Body of pancreas (tissue), 4 donors: Measurements from ENCODE around the gene CMSS1.

Experiments
- POLR2A ChIP-seq, 3 donors: fragments of 450-650 bp; IDR thresholded peaks; one replicate each; pipeline ENCODE4 v1.6.1; 2016; ENCODE audit warnings: antibody characterized with exemption in 3 of 3, mild to moderate bottlenecking in 2 of 3
- TF ChIP-seq, protein P1 (sequence below), 7 experiments: fragments of 450-650 bp in 4 of 7; fragments of 200-600 bp in 3 of 7; sonication (generic) in 3 of 7; IDR thresholded peaks; one replicate each; pipeline ENCODE4 v1.5.1; 2016 to 2019; ENCODE audit warnings: antibody characterized with exemption in 7 of 7

DNA sequence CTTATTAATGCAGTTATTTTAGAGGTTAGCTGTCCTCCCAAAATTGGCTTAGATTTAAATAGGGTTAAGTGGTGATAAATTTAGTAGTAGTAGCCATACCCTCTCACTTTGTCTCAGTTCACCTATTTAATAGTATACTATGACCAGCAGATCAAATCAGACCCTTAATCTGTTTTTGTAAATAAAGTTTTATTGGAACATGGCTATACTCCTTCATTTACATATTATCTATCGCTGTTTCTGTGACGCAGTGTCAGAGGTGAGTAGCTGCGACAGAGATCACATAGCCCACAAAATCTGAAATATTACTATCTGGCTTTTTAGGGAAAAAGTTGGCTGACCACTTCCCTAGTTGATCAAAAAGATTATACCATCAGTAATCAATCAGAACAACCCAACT is 183.4 kb downstream of the CMSS1 start:
- TF ChIP-seq, protein P1, sequence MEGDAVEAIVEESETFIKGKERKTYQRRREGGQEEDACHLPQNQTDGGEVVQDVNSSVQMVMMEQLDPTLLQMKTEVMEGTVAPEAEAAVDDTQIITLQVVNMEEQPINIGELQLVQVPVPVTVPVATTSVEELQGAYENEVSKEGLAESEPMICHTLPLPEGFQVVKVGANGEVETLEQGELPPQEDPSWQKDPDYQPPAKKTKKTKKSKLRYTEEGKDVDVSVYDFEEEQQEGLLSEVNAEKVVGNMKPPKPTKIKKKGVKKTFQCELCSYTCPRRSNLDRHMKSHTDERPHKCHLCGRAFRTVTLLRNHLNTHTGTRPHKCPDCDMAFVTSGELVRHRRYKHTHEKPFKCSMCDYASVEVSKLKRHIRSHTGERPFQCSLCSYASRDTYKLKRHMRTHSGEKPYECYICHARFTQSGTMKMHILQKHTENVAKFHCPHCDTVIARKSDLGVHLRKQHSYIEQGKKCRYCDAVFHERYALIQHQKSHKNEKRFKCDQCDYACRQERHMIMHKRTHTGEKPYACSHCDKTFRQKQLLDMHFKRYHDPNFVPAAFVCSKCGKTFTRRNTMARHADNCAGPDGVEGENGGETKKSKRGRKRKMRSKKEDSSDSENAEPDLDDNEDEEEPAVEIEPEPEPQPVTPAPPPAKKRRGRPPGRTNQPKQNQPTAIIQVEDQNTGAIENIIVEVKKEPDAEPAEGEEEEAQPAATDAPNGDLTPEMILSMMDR (IDR thresholded peaks at IDR 0.05) = no peak
- no peak for TF ChIP-seq POLR2A (IDR thresholded peaks at IDR 0.05)
